K562 (cell line): ENCODE results near the gene ARMCX6.

Experiments used
- CTCF ChIP-seq, 3 experiments: IDR thresholded peaks in 2 of 3; conservative IDR thresholded peaks in 1 of 3; 2 replicates each; pipeline ENCODE4 v1.5.1; 2011 to 2012; ENCODE audit warnings: low read length in 3 of 3, mild to moderate bottlenecking in 3 of 3, control low read depth in 2 of 3, improper control_type of control experiment in 1 of 3, inconsistent platforms in 1 of 3, low read depth in 1 of 3, mixed read lengths in 1 of 3, moderate library complexity in 1 of 3; ENCODE audit not compliant: insufficient read depth in 2 of 3
- EGR1 ChIP-seq: fragments of 450-650 bp; conservative IDR thresholded peaks from 2 replicates; pipeline ENCODE4 v1.6.1; 2017; ENCODE audit warnings: mild to moderate bottlenecking
- NFXL1 ChIP-seq: fragments of 450-650 bp; formaldehyde crosslinking; IDR thresholded peaks from 2 replicates; pipeline ENCODE4 v1.4.0; 2021; ENCODE audit warnings: mild to moderate bottlenecking
- NFYB ChIP-seq: IDR thresholded peaks from 2 replicates; pipeline ENCODE4 v1.6.1; 2011; ENCODE audit warnings: mild to moderate bottlenecking, moderate library complexity; ENCODE audit not compliant: insufficient read length; ENCODE audit errors: extremely low read depth
- POLR2A ChIP-seq: fragments of 450-650 bp; conservative IDR thresholded peaks from 2 replicates; pipeline ENCODE4 v1.6.1; 2016
- PTBP1 ChIP-seq: fragments of 200-400 bp; formaldehyde crosslinking; IDR thresholded peaks from 2 replicates; pipeline ENCODE4 v1.6.1; 2017; ENCODE audit warnings: low read depth, low read length
- TCF7 ChIP-seq: sonication (generic); IDR thresholded peaks from 2 replicates; pipeline ENCODE4 v1.6.1; 2016; ENCODE audit warnings: antibody characterized with exemption, borderline replicate concordance
- U2AF2 ChIP-seq: fragments of 200-400 bp; formaldehyde crosslinking; optimal IDR thresholded peaks from 2 replicates; pipeline ENCODE3; 2017; ENCODE audit warnings: low read depth, mild to moderate bottlenecking, low read length
- ZBED1 ChIP-seq: IDR thresholded peaks from 2 replicates; pipeline ENCODE4 v1.6.1; 2014
- ZNF384 ChIP-seq: IDR thresholded peaks from 2 replicates; pipeline ENCODE4 v1.6.1; 2012; ENCODE audit warnings: low read depth, low read length, improper control_type of control experiment
- ZNF561 ChIP-seq: fragments of 450-650 bp; formaldehyde crosslinking; conservative IDR thresholded peaks from 2 replicates; pipeline ENCODE4 v1.4.0; 2020; ENCODE audit warnings: mild to moderate bottlenecking, moderate library complexity
- TF ChIP-seq, protein P1 (sequence below), 2 experiments: fragments of 450-650 bp; conservative IDR thresholded peaks; 2 replicates each; pipeline ENCODE4 v1.6.1; 2017; ENCODE audit warnings: mild to moderate bottlenecking in 2 of 2, moderate library complexity in 2 of 2
- TF ChIP-seq, protein P2 (sequence below), 2 experiments: fragments of 450-650 bp; formaldehyde crosslinking in 1 of 2; IDR thresholded peaks; 2 replicates each; pipeline versions ENCODE4 v1.4.0 to v1.6.1; 2014 to 2020; ENCODE audit warnings: mild to moderate bottlenecking in 2 of 2, borderline replicate concordance in 1 of 2, low read depth in 1 of 2

GRCh38 chrX:101617211-101618191, at the start of gene ARMCX6:
- TF ChIP-seq, protein P1, sequence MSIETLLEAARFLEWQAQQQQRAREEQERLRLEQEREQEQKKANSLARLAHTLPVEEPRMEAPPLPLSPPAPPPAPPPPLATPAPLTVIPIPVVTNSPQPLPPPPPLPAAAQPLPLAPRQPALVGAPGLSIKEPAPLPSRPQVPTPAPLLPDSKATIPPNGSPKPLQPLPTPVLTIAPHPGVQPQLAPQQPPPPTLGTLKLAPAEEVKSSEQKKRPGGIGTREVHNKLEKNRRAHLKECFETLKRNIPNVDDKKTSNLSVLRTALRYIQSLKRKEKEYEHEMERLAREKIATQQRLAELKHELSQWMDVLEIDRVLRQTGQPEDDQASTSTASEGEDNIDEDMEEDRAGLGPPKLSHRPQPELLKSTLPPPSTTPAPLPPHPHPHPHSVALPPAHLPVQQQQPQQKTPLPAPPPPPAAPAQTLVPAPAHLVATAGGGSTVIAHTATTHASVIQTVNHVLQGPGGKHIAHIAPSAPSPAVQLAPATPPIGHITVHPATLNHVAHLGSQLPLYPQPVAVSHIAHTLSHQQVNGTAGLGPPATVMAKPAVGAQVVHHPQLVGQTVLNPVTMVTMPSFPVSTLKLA (conservative IDR thresholded peaks at IDR 0.05) = 0 out of 4 replicates have a peak, but pooled peaks of 1 of the 2 experiments have one; percentile 34
- TF ChIP-seq EGR1 (0 out of 2 replicates have a peak, but pooled peaks have one; percentile 24), ZBED1 (no peak), TCF7 (no peak), PTBP1 (no peak), ZNF384 (no peak), NFYB (no peak), CTCF (IDR thresholded peaks at IDR 0.05 in 2 of 3, conservative IDR thresholded peaks at IDR 0.05 in 1 of 3; ENCODE audit: insufficient read depth in 2 of 3, low read depth in 1 of 3, low read length in 3 of 3) (peak in 2 of 3 experiments; percentile 49 to 55; a peak in 4 of 6 replicates), POLR2A (peak; percentile 57), NFXL1 (no peak), U2AF2 (no peak), ZNF561 (CRISPR knock-in tag) (no peak)
- TF ChIP-seq, protein P2, sequence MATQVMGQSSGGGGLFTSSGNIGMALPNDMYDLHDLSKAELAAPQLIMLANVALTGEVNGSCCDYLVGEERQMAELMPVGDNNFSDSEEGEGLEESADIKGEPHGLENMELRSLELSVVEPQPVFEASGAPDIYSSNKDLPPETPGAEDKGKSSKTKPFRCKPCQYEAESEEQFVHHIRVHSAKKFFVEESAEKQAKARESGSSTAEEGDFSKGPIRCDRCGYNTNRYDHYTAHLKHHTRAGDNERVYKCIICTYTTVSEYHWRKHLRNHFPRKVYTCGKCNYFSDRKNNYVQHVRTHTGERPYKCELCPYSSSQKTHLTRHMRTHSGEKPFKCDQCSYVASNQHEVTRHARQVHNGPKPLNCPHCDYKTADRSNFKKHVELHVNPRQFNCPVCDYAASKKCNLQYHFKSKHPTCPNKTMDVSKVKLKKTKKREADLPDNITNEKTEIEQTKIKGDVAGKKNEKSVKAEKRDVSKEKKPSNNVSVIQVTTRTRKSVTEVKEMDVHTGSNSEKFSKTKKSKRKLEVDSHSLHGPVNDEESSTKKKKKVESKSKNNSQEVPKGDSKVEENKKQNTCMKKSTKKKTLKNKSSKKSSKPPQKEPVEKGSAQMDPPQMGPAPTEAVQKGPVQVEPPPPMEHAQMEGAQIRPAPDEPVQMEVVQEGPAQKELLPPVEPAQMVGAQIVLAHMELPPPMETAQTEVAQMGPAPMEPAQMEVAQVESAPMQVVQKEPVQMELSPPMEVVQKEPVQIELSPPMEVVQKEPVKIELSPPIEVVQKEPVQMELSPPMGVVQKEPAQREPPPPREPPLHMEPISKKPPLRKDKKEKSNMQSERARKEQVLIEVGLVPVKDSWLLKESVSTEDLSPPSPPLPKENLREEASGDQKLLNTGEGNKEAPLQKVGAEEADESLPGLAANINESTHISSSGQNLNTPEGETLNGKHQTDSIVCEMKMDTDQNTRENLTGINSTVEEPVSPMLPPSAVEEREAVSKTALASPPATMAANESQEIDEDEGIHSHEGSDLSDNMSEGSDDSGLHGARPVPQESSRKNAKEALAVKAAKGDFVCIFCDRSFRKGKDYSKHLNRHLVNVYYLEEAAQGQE (IDR thresholded peaks at IDR 0.05; ENCODE audit: borderline replicate concordance) = peak; percentile 44; the same call in 1 of the 2 replicates
- TF ChIP-seq, protein P2 (CRISPR knock-in tag; IDR thresholded peaks at IDR 0.05; ENCODE audit: low read depth) = no peak
